Measurements from ENCODE around the gene SEPSECS. TPM values are rescaled to one million over a fixed set of nuclear protein-coding genes. Genes with fewer than 3 reads are reported as not detected.

Gene SEPSECS
- 10 to 100 TPM in 4 of 9 donors, 1 to 10 TPM in 5; 6.0 to 38.6 (median 7.9) TPM for total RNA-seq
- 1 to 10 TPM; 5.8 to 9.4 (median 6.4) TPM for polyA plus RNA-seq
- long read RNA-seq, donor 1, full-length matches to known transcripts, result 1 of 1 reads
- long read RNA-seq, donor 1, partial matches to known transcripts, result 0 of 1 reads
- long read RNA-seq, donor 1, other reads (novel, unspliced or antisense), result 0 of 1 reads
- long read RNA-seq, donor 2, full-length matches to known transcripts, result 1 of 1 reads
- long read RNA-seq, donor 2, partial matches to known transcripts, result 0 of 1 reads
- long read RNA-seq, donor 2, other reads (novel, unspliced or antisense), result 0 of 1 reads
- long read RNA-seq, donor 3, full-length matches to known transcripts, result 2 of 2 reads
- long read RNA-seq, donor 3, partial matches to known transcripts, result 0 of 2 reads
- long read RNA-seq, donor 3, other reads (novel, unspliced or antisense), result 0 of 2 reads
- long read RNA-seq, donor 4, result 0 reads
- long read RNA-seq, donor 5, full-length matches to known transcripts, result 8 of 13 reads
- long read RNA-seq, donor 5, partial matches to known transcripts, result 5 of 13 reads
- long read RNA-seq, donor 5, other reads (novel, unspliced or antisense), result 0 of 13 reads
- long read RNA-seq, donor 6, partial matches to known transcripts, result 1 of 2 reads
- long read RNA-seq, donor 6, other reads (novel, unspliced or antisense), result 1 of 2 reads
- long read RNA-seq, donor 7, result 0 reads
- long read RNA-seq, donor 8, full-length matches to known transcripts, result 1 of 1 reads
- long read RNA-seq, donor 8, partial matches to known transcripts, result 0 of 1 reads
- long read RNA-seq, donor 8, other reads (novel, unspliced or antisense), result 0 of 1 reads
- long read RNA-seq, donor 9, full-length matches to known transcripts, result 1 of 1 reads
- long read RNA-seq, donor 9, partial matches to known transcripts, result 0 of 1 reads
- long read RNA-seq, donor 9, other reads (novel, unspliced or antisense), result 0 of 1 reads
- long read RNA-seq, donor 10, result 0 reads

- DNase-seq, result peak; percentile 98 to 99 (median 99)
- H3K27ac ChIP-seq, result peak within 1 kb of the TSS; percentile 84 to 98 (median 96)
- TF ChIP-seq CTCF (IDR thresholded peaks at IDR 0.05), result peak in 2 of 6 experiments; percentile 27
- peak; percentile 44 to 96 for TF ChIP-seq POLR2A (IDR thresholded peaks at IDR 0.05)
- H3K9me3 ChIP-seq (replicated peaks in 1 of 3), result no peaks in the 10 kb centered on the region
- no peaks in the 10 kb centered on the region for H3K27me3 ChIP-seq
- H3K4me1 ChIP-seq (replicated peaks in 1 of 2), result peaks cover 0 to 27% of the 10 kb centered on the region in 2 donors
- no peaks in the 10 kb centered on the region for H3K36me3 ChIP-seq (replicated peaks in 1 of 2)
- intact Hi-C loops (cut with DNase I), result no loop called here
- 1% methylated on average over 41 to 66 of the region's 66 CpGs for WGBS, 4 donors
- H3K4me3 ChIP-seq, result peak within 1 kb of the TSS; percentile 46 to 83 (median 80)
Measured at GRCh38 chr4:25159837-25160713, at the start of gene SEPSECS. Gene SEPSECS (minus strand): TSS chr4:25160449. CDS start chr4:25160369, 80 bp downstream.

- Histone ChIP-seq H3K27ac (no peak overlapping the region), H3K36me3 (replicated peaks in 1 of 2) (no peaks in the 10 kb centered on the region), H3K27me3 (no peaks in the 10 kb centered on the region), H3K4me3 (no peak overlapping the region), H3K4me1 (replicated peaks in 1 of 2) (no peaks in the 10 kb centered on the region), H3K9me3 (replicated peaks in 1 of 3) (no peaks in the 10 kb centered on the region)
- TF ChIP-seq POLR2A (IDR thresholded peaks at IDR 0.05), result no peak
- no peak for TF ChIP-seq CTCF (IDR thresholded peaks at IDR 0.05)
- WGBS, 4 donors, result 79 to 84% (median 82%) methylated on average over 1 of the region's 1 CpG
- intact Hi-C loops (cut with DNase I), result no loop called here
- DNase-seq, result no peak
Measured at GRCh38 chr4:25209702-25210101, 49.5 kb upstream of the SEPSECS start.

GRCh38 chr4:25207997-25208396 lies 47.7 kb upstream of the SEPSECS start:
- no peak for TF ChIP-seq POLR2A (IDR thresholded peaks at IDR 0.05)
- TF ChIP-seq CTCF (IDR thresholded peaks at IDR 0.05), result no peak
- 88 to 97% (median 94%) methylated on average over 1 of the region's 1 CpG for WGBS, 4 donors
- Histone ChIP-seq H3K27me3 (no peaks in the 10 kb centered on the region), H3K27ac (no peak overlapping the region), H3K4me3 (no peak overlapping the region), H3K36me3 (replicated peaks in 1 of 2) (no peaks in the 10 kb centered on the region), H3K4me1 (replicated peaks in 1 of 2) (no peaks in the 10 kb centered on the region), H3K9me3 (replicated peaks in 1 of 3) (no peaks in the 10 kb centered on the region)
- DNase-seq, result no peak
- intact Hi-C loops (cut with DNase I), result no loop called here
